AG09309 (cell line): Measurements from ENCODE around the gene RADX.

Source experiments
- DNase-seq: peaks from one replicate; pipeline ENCODE4 v3.0.0-alpha.2; 2010; ENCODE audit warnings: low read depth
- H3K4me3 ChIP-seq: 2 replicates; pipeline ENCODE4 v1.5.1; 2011; ENCODE audit warnings: mild to moderate bottlenecking, low read depth, low read length, moderate library complexity; ENCODE audit not compliant: control insufficient read depth
- TF ChIP-seq, protein P1 (sequence below): IDR thresholded peaks from 2 replicates; pipeline ENCODE4 v1.5.1; 2011; ENCODE audit warnings: mild to moderate bottlenecking, low read depth, low read length, inconsistent platforms; ENCODE audit not compliant: insufficient read depth, control insufficient read depth; ENCODE audit errors: missing control alignments

The RADX gene

DNA sequence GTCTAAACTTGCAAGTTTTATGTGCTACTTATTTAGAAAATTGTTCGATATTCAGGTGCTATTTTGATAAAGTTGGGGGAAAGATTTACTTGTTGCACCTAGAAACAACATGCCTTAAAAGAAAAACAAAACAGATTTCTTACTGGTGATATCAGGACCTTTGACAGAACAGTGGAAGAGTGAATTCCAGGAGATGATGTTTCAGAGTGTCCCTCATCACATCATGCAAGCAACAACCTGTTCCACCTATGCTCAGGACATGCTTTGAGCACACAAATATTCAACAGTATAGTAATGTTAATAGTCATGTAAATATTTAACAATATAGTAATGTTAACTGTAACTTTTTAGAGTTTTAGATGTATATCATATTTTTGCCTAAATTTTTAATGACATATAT is 90.9 kb downstream of the RADX start:
- DNase-seq: no peak
- H3K4me3 ChIP-seq: no peak overlapping the region
- TF ChIP-seq, protein P1, sequence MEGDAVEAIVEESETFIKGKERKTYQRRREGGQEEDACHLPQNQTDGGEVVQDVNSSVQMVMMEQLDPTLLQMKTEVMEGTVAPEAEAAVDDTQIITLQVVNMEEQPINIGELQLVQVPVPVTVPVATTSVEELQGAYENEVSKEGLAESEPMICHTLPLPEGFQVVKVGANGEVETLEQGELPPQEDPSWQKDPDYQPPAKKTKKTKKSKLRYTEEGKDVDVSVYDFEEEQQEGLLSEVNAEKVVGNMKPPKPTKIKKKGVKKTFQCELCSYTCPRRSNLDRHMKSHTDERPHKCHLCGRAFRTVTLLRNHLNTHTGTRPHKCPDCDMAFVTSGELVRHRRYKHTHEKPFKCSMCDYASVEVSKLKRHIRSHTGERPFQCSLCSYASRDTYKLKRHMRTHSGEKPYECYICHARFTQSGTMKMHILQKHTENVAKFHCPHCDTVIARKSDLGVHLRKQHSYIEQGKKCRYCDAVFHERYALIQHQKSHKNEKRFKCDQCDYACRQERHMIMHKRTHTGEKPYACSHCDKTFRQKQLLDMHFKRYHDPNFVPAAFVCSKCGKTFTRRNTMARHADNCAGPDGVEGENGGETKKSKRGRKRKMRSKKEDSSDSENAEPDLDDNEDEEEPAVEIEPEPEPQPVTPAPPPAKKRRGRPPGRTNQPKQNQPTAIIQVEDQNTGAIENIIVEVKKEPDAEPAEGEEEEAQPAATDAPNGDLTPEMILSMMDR: no peak

DNA sequence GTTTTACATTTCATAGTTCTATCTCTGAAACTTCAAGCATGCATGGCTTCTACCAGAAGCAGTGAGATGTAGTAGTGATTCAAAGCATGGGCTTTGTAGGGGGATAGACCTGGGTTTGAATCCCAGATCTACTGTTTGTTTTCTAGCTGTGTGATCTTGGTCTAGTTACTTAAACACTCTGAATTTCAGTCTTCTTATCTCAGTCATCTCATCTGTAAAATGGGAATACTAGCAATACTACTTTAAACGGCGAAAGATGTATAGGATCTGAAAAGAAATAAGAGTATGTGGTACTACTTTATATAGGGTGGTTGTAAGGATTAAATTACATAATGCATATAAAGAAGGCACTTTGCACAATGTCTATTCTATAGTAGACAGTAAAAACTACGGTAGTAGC is 94.7 kb downstream of the RADX start:
- TF ChIP-seq, protein P1: no peak
- no peak for DNase-seq
- H3K4me3 ChIP-seq: no peak overlapping the region

DNA sequence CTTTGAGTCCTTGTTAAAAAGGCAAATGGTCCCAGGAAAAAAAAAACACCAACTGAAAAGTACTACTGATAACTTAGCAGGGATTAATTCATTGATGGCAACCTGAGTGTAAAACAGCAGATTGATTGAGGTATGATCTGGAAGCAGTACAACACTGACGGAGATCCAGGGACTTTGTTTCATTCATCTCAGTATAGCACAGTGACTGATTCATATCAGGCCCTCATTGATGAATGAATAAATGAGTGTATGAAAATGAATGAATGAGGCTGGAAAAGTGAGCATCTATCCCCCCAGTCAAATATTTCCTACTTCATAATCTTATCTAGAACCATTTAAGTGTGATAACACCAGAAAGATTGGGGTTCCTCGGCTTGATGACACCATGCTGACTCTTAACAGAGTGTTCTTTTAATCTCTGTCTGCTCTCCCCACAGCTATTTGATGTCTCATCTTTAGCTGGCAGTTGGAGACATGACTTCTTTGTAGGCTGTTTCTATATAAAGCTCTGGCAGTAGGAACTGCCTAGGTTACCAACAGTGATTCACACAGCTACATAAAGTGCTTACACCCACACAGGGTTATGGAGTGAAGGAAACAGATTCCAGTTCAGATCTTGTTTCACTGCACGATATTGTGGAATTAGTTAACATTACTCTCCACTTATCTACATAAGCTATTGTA is 96.1 kb downstream of the RADX start:
- TF ChIP-seq, protein P1: no peak
- DNase-seq: peak; percentile 84
- H3K4me3 ChIP-seq: no peak overlapping the region

DNA sequence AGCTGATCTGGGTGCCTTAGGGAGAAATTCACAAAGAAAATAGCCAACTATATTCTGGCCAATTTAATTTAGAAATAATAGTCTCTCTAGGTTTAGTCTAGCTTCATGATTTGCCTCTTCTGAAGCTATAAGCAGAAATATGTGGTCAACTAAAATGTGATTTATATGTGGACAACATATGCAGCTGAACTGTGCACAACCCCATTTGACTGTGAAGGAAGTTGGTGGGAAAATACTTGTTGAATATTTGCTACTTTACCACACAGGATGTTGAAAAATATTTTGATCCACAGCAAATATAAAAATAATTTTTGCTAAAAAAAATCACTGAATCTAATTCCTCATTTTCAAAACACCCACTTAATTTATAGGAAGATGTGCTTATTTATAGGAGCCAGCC is 99.0 kb downstream of the RADX start:
- TF ChIP-seq, protein P1: no peak
- no peak for DNase-seq

DNA sequence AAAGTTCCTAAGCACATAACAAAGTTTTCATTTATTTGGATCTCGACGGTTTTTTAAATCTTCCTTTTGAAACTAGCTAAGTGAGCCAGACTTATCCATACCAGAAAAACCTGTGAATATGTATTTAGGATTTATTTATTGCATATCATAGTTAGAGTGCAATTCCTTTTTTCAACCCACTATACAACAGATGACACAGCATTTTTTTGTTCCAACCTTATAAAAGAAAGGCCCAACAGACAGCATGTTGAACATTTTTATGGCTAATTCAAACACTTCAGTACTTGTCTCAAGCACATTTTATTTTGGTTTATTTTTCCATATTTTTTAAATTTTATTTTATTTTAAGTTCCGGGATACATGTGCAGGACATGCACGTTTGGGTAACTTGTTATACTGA is 99.6 kb downstream of the RADX start:
- TF ChIP-seq, protein P1: no peak
- DNase-seq: no peak
- no peak overlapping the region for H3K4me3 ChIP-seq

More for the DNA sequence above, 99.0 kb downstream of the RADX start:
- no peak overlapping the region for H3K4me3 ChIP-seq

DNA sequence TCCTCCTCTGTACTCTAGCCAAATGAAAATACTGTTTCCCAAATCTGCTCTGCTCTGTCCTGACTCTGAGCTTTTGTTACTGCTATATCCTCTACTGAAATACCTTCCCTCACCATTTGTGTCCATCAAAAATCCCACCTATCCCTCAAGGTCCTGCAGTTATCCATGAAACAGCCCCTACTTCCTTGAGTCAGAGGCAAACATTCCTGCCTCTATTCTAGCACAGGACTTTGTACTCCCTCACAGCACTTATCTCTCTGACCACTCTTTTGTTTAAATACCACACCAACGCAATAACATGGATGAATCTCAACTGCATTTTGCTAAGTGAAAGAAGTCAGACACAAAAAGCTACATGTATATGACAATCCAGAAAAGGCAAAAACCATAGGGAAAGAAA is 104.2 kb downstream of the RADX start:
- H3K4me3 ChIP-seq: no peak overlapping the region
- DNase-seq: no peak
- TF ChIP-seq, protein P1: no peak
